ENCODE results near the gene PEG3.

GRCh38 chr19:56884441-56884840 lies 43.9 kb upstream of the PEG3 start:
- TF ChIP-seq EZH2 (IDR thresholded peaks at IDR 0.05), result no peak
- TF ChIP-seq, protein P1, sequence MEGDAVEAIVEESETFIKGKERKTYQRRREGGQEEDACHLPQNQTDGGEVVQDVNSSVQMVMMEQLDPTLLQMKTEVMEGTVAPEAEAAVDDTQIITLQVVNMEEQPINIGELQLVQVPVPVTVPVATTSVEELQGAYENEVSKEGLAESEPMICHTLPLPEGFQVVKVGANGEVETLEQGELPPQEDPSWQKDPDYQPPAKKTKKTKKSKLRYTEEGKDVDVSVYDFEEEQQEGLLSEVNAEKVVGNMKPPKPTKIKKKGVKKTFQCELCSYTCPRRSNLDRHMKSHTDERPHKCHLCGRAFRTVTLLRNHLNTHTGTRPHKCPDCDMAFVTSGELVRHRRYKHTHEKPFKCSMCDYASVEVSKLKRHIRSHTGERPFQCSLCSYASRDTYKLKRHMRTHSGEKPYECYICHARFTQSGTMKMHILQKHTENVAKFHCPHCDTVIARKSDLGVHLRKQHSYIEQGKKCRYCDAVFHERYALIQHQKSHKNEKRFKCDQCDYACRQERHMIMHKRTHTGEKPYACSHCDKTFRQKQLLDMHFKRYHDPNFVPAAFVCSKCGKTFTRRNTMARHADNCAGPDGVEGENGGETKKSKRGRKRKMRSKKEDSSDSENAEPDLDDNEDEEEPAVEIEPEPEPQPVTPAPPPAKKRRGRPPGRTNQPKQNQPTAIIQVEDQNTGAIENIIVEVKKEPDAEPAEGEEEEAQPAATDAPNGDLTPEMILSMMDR (IDR thresholded peaks at IDR 0.05), result no peak

Measured in neural progenitor cell (in vitro differentiated cells).